HG03439 (cell line): ENCODE results near the gene OTOG.

ENCODE experiments used
- ATAC-seq: cut with Tn5 transposase; IDR thresholded peaks from one replicate; pipeline ENCODE4 v1.9.1; 2021; ENCODE audit warnings: mild to moderate bottlenecking, moderate library complexity; ENCODE audit not compliant: unreplicated experiment

The OTOG gene

GRCh38 chr11:17547051-17547577 lies at the start of gene OTOG:
TSS of gene OTOG (plus strand) at chr11:17547259. CDS start at chr11:17547373, 114 bp downstream.
- no peak for ATAC-seq

- ATAC-seq, result no peak
Observed at GRCh38 chr11:17498058-17498457, 49.0 kb upstream of the OTOG start.

- no peak for ATAC-seq
Observed at GRCh38 chr11:17498475-17498874, 48.6 kb upstream of the OTOG start.

GRCh38 chr11:17500673-17501072 lies 46.4 kb upstream of the OTOG start:
- ATAC-seq, result no peak

- no peak for ATAC-seq
Observed at GRCh38 chr11:17502630-17503029, 44.4 kb upstream of the OTOG start.

- peak; percentile 61 for ATAC-seq
Observed at GRCh38 chr11:17504330-17505107, 42.5 kb upstream of the OTOG start.

- no peak for ATAC-seq
Observed at GRCh38 chr11:17505146-17505545, 41.9 kb upstream of the OTOG start.

- ATAC-seq, result no peak
Observed at GRCh38 chr11:17506314-17506713, 40.7 kb upstream of the OTOG start.

- peak; percentile 44 for ATAC-seq
Observed at GRCh38 chr11:17506942-17507341, 40.1 kb upstream of the OTOG start.

- ATAC-seq, result no peak
Observed at GRCh38 chr11:17507773-17508172, 39.3 kb upstream of the OTOG start.

GRCh38 chr11:17508306-17508705 lies 38.8 kb upstream of the OTOG start:
- no peak for ATAC-seq

- ATAC-seq, result no peak
Observed at GRCh38 chr11:17508791-17509190, 38.3 kb upstream of the OTOG start.

- no peak for ATAC-seq
Observed at GRCh38 chr11:17510507-17511206, 36.4 kb upstream of the OTOG start.

- ATAC-seq, result no peak
Observed at GRCh38 chr11:17511571-17511970, 35.5 kb upstream of the OTOG start.

GRCh38 chr11:17512101-17512500 lies 35.0 kb upstream of the OTOG start:
- ATAC-seq, result no peak

- ATAC-seq, result no peak
Observed at GRCh38 chr11:17513853-17514252, 33.2 kb upstream of the OTOG start.

GRCh38 chr11:17514476-17514875 lies 32.6 kb upstream of the OTOG start:
- no peak for ATAC-seq

GRCh38 chr11:17515443-17516176 lies 31.4 kb upstream of the OTOG start:
- no peak for ATAC-seq

- ATAC-seq, result no peak
Observed at GRCh38 chr11:17516551-17517150, 30.4 kb upstream of the OTOG start.

- ATAC-seq, result no peak
Observed at GRCh38 chr11:17517186-17517585, 29.9 kb upstream of the OTOG start.

- ATAC-seq, result no peak
Observed at GRCh38 chr11:17518366-17518765, 28.7 kb upstream of the OTOG start.
